ENCODE data around the gene KLHL13.

KLHL13 gene

GRCh38 chrX:118153270-118153669 is 36.7 kb upstream of the KLHL13 start:
- TF ChIP-seq TCF12 (IDR thresholded peaks at IDR 0.05; ENCODE audit: low read depth): no peak
- TF ChIP-seq EP300 (IDR thresholded peaks at IDR 0.05; ENCODE audit: borderline replicate concordance): no peak
- no peak for TF ChIP-seq NFIC (IDR thresholded peaks at IDR 0.05)
- TF ChIP-seq RAD21 (IDR thresholded peaks at IDR 0.05; ENCODE audit: low read depth): no peak
- no peak for TF ChIP-seq TEAD4 (IDR thresholded peaks at IDR 0.05)

- TF ChIP-seq TEAD4 (IDR thresholded peaks at IDR 0.05) (no peak), YY1 (IDR thresholded peaks at IDR 0.05; ENCODE audit: low read depth) (no peak), ZBTB7A (IDR thresholded peaks at IDR 0.05; ENCODE audit: low read depth) (no peak), USF1 (IDR thresholded peaks at IDR 0.05) (no peak), MAX (IDR thresholded peaks at IDR 0.05) (no peak), TAF1 (IDR thresholded peaks at IDR 0.05; ENCODE audit: low read depth) (no peak), FOXM1 (IDR thresholded peaks at IDR 0.05; ENCODE audit: borderline replicate concordance, low read depth) (no peak), CEBPB (IDR thresholded peaks at IDR 0.05) (no peak), EP300 (IDR thresholded peaks at IDR 0.05; ENCODE audit: borderline replicate concordance) (no peak), REST (IDR thresholded peaks at IDR 0.05; ENCODE audit: low read depth) (no peak), CREB1 (IDR thresholded peaks at IDR 0.05; ENCODE audit: low read depth) (no peak)
Observed at GRCh38 chrX:118152721-118153120, 36.1 kb upstream of the KLHL13 start.

- TF ChIP-seq CREB1 (IDR thresholded peaks at IDR 0.05; ENCODE audit: low read depth) (no peak), CEBPB (IDR thresholded peaks at IDR 0.05) (no peak), REST (IDR thresholded peaks at IDR 0.05; ENCODE audit: low read depth) (no peak), NFIC (IDR thresholded peaks at IDR 0.05) (no peak), TCF12 (IDR thresholded peaks at IDR 0.05; ENCODE audit: low read depth) (no peak), TAF1 (IDR thresholded peaks at IDR 0.05; ENCODE audit: low read depth) (no peak), EP300 (IDR thresholded peaks at IDR 0.05; ENCODE audit: borderline replicate concordance) (no peak), TEAD4 (IDR thresholded peaks at IDR 0.05) (no peak), EGR1 (IDR thresholded peaks at IDR 0.05) (no peak), RAD21 (IDR thresholded peaks at IDR 0.05; ENCODE audit: low read depth) (no peak), MAX (IDR thresholded peaks at IDR 0.05) (no peak), USF1 (IDR thresholded peaks at IDR 0.05) (no peak), YY1 (IDR thresholded peaks at IDR 0.05; ENCODE audit: low read depth) (no peak), ZBTB7A (IDR thresholded peaks at IDR 0.05; ENCODE audit: low read depth) (no peak), FOXM1 (IDR thresholded peaks at IDR 0.05; ENCODE audit: borderline replicate concordance, low read depth) (no peak)
Observed at GRCh38 chrX:118148737-118149136, 32.1 kb upstream of the KLHL13 start.

- TF ChIP-seq MAX (IDR thresholded peaks at IDR 0.05) (no peak), TEAD4 (IDR thresholded peaks at IDR 0.05) (no peak), FOXM1 (IDR thresholded peaks at IDR 0.05; ENCODE audit: borderline replicate concordance, low read depth) (no peak), TCF12 (IDR thresholded peaks at IDR 0.05; ENCODE audit: low read depth) (no peak), EGR1 (IDR thresholded peaks at IDR 0.05) (no peak), YY1 (IDR thresholded peaks at IDR 0.05; ENCODE audit: low read depth) (no peak), NFIC (IDR thresholded peaks at IDR 0.05) (no peak), ZBTB7A (IDR thresholded peaks at IDR 0.05; ENCODE audit: low read depth) (no peak), CEBPB (IDR thresholded peaks at IDR 0.05) (no peak), TAF1 (IDR thresholded peaks at IDR 0.05; ENCODE audit: low read depth) (no peak), USF1 (IDR thresholded peaks at IDR 0.05) (no peak), CREB1 (IDR thresholded peaks at IDR 0.05; ENCODE audit: low read depth) (no peak), REST (IDR thresholded peaks at IDR 0.05; ENCODE audit: low read depth) (no peak), EP300 (IDR thresholded peaks at IDR 0.05; ENCODE audit: borderline replicate concordance) (no peak), RAD21 (IDR thresholded peaks at IDR 0.05; ENCODE audit: low read depth) (no peak)
Observed at GRCh38 chrX:118143578-118143977, 27.0 kb upstream of the KLHL13 start.

All from Ishikawa (cell line).